Calu3 (cell line): ENCODE measurements around the gene ZNF212. TPM values are rescaled to one million over a fixed set of nuclear protein-coding genes. Genes with fewer than 3 reads are reported as not detected.

Experiments used
- BruUV-seq: library from RNA; stranded (reverse); fragments of 400-500 nt; replicated peaks from 2 replicates; lab custom pipeline; 2021; lab: Mats Ljungman, UMichigan
- CTCF ChIA-PET: fragments of 300-600 bp; sonication (Branson Sonifier 250); formaldehyde crosslinking; loops from one replicate; lab custom pipeline; 2022; ENCODE audit warnings: antibody characterized with exemption; lab: Charles Lee
- DNase-seq: peaks from one replicate; pipeline ENCODE4 v3.0.0; 2022
- H3K27ac Mint-ChIP-seq: one replicate; pipeline ENCODE4 v1.8.0; 2022; ENCODE audit warnings: mixed read lengths; ENCODE audit not compliant: unreplicated experiment
- H3K27me3 Mint-ChIP-seq: one replicate; pipeline ENCODE4 v1.8.0; 2022; ENCODE audit warnings: mixed read lengths; ENCODE audit not compliant: unreplicated experiment
- H3K36me3 Mint-ChIP-seq: one replicate; pipeline ENCODE4 v1.8.0; 2022; ENCODE audit warnings: mild to moderate bottlenecking, moderate library complexity, mixed read lengths; ENCODE audit not compliant: insufficient read depth, unreplicated experiment
- H3K4me1 Mint-ChIP-seq: one replicate; pipeline ENCODE4 v1.8.0; 2022; ENCODE audit warnings: mild to moderate bottlenecking, low read depth, mixed read lengths; ENCODE audit not compliant: unreplicated experiment
- H3K4me3 Mint-ChIP-seq: one replicate; pipeline ENCODE4 v1.8.0; 2022; ENCODE audit warnings: mild to moderate bottlenecking, low read depth, moderate library complexity, mixed read lengths; ENCODE audit not compliant: unreplicated experiment
- H3K9me3 Mint-ChIP-seq: one replicate; pipeline ENCODE4 v1.8.0; 2022; ENCODE audit warnings: low read depth, mixed read lengths; ENCODE audit not compliant: unreplicated experiment
- intact Hi-C: fragments of 100-400 bp; cut with micrococcal nuclease; formaldehyde crosslinking; loops from one replicate; pipeline ENCODE4 v1.10.0; 2022; ENCODE audit not compliant: unreplicated experiment
- total RNA-seq: library from RNA; stranded (reverse); gene quantifications from 2 replicates; pipeline ENCODE4 v1.2.3, GENCODE V29; 2022
- TF ChIP-seq, protein P1 (sequence below): fragments of 200-600 bp; IDR thresholded peaks from one replicate; pipeline ENCODE4 v1.8.0; 2022; ENCODE audit warnings: antibody characterized with exemption; ENCODE audit not compliant: unreplicated experiment

The ZNF212 gene
- total RNA-seq, 1 experiment from 2014 or later, result 17.2 TPM

DNA sequence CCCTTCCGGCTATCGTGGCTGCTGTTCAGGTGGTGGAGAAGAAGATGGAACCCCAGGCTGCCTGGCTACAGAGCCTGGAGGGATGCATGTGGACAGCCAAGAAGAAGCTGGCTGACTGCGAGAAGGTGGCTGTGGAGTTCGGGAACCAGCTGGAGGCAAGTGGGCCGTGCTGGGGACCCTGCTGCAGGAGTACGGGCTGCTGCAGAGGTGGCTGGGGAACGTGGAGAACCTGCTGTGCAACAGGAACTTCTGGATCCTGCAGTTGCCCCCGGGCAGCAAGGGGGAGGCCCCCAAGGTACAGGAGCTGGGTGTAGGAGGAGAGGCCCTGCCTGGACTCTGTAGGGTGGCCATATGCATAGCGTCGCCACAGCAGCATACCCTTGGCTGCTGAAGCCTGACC, 48.2 kb downstream of the ZNF212 start:
- Mint-ChIP-seq H3K4me1 (peaks cover 13% of the 10 kb centered on the region), H3K9me3 (no peaks in the 10 kb centered on the region), H3K27ac (no peak overlapping the region), H3K36me3 (peaks cover 24% of the 10 kb centered on the region), H3K4me3 (no peak overlapping the region), H3K27me3 (no peaks in the 10 kb centered on the region)
- intact Hi-C loops, result no loop called here
- TF ChIP-seq, protein P1, sequence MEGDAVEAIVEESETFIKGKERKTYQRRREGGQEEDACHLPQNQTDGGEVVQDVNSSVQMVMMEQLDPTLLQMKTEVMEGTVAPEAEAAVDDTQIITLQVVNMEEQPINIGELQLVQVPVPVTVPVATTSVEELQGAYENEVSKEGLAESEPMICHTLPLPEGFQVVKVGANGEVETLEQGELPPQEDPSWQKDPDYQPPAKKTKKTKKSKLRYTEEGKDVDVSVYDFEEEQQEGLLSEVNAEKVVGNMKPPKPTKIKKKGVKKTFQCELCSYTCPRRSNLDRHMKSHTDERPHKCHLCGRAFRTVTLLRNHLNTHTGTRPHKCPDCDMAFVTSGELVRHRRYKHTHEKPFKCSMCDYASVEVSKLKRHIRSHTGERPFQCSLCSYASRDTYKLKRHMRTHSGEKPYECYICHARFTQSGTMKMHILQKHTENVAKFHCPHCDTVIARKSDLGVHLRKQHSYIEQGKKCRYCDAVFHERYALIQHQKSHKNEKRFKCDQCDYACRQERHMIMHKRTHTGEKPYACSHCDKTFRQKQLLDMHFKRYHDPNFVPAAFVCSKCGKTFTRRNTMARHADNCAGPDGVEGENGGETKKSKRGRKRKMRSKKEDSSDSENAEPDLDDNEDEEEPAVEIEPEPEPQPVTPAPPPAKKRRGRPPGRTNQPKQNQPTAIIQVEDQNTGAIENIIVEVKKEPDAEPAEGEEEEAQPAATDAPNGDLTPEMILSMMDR, result no peak
- no TSS peak for BruUV-seq
- CTCF ChIA-PET, result no interaction called here
- no peak for DNase-seq

DNA sequence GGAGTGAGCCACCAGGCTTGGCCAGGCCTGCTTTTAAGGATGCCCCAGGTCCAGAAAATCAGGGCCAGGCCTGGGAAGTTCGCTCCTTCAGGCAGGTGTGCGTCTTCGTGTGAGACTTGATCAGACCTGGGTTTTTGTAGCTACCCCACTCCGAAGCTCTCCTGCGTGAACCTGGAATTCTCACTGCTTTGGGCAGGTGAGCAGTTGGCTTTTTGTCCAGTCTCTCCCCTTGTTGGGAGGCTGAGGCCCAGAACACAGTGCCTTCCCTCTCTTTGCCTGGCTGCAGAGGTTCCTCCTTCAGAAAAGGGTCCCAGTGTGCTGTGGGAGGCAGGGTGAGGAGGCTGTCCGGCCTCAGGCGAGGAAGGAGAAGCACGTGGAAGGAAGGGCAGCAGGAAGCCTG, 49.8 kb downstream of the ZNF212 start:
- BruUV-seq, result no TSS peak
- Mint-ChIP-seq H3K36me3 (peaks cover 20% of the 10 kb centered on the region), H3K27ac (no peak overlapping the region), H3K4me3 (no peak overlapping the region), H3K4me1 (peaks cover 13% of the 10 kb centered on the region), H3K9me3 (no peaks in the 10 kb centered on the region), H3K27me3 (no peaks in the 10 kb centered on the region)
- TF ChIP-seq, protein P1, result no peak
- no peak for DNase-seq
- intact Hi-C loops, result no loop called here
- CTCF ChIA-PET, result interaction anchor here (0.6 kb wide), 1 partner anchor 1193 kb away, joined by 3 read pairs; no protein-coding TSS in a partner anchor

DNA sequence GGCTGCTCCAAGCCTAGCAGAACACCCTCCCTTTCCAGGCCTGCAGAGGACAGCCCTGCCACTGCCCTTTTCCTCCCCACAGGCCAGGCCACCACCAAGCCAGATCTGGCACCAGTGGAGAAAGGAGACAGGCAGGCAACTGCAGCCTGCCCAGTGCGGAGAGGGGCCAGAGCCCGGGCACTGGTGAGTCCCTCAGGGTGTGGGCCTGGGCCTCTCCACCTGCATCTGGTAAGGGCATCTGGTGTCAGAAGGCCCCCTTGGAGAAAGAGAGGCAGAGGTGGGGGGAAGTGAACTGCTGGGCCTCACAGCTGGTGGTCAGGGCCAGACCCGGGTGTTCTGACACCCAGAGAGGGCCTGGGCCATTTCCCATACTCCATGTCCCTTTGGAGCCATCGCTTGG, 50.4 kb downstream of the ZNF212 start:
- Mint-ChIP-seq H3K4me1 (peaks cover 13% of the 10 kb centered on the region), H3K27me3 (no peaks in the 10 kb centered on the region), H3K27ac (no peak overlapping the region), H3K9me3 (no peaks in the 10 kb centered on the region), H3K36me3 (peaks cover 14% of the 10 kb centered on the region), H3K4me3 (no peak overlapping the region)
- no TSS peak for BruUV-seq
- CTCF ChIA-PET, result no interaction called here
- DNase-seq, result no peak
- TF ChIP-seq, protein P1, result no peak
- intact Hi-C loops, result no loop called here

DNA sequence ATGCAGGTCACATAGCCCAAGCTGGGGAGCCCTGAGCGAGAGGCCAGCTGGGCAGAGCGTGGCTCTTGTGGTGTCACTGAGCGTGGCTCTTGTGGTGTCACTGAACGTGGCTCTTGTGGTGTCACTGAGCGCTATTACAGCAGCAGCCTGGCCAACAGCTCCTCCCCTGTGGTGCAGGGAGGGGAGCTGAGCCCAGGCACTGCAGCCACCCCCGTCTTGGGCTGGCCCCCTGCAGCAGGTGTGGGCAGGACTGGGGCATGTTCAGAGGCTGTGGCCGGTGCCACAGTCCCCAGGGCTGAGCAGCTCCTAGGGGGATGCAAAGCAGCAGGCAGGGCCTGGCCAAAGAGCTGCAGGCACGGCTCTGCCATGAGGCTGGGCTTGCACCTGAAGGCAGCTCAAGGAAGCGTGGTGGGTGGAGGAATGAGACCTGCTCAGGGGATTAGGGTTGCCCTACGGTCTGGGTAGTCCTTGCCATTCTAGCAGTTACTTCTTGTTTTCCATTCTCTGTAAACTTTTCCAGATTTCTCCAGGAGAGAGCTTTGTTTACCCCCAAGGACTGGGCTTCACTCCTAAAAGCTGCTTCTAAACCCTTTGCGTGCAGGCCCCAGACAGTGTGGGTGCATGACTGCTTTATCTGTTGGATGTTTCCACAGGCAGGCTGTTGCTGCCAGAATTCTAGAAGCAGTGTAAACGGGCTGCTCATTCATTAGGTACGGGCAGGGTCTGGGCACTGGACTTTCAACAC, 51.8 kb downstream of the ZNF212 start:
- H3K27ac Mint-ChIP-seq, result no peak overlapping the region
- intact Hi-C loops, result no loop called here
- no TSS peak for BruUV-seq
- peaks cover under 1% of the 10 kb centered on the region for H3K36me3 Mint-ChIP-seq
- peaks cover 3% of the 10 kb centered on the region for H3K4me1 Mint-ChIP-seq
- no peak for DNase-seq
- H3K27me3 Mint-ChIP-seq, result no peaks in the 10 kb centered on the region
- H3K4me3 Mint-ChIP-seq, result no peak overlapping the region
- CTCF ChIA-PET, result no interaction called here
- TF ChIP-seq, protein P1, result no peak
- H3K9me3 Mint-ChIP-seq, result no peaks in the 10 kb centered on the region
